Endothelial cell of umbilical vein (primary cell): Measurements from ENCODE around the gene DGCR6L.
"Not testable (repeated sequence)": the region's sequence is repeated elsewhere in the genome, so short reads cannot be mapped to it uniquely, and the experiment has no call there.

Experiments used
- CTCF ChIP-seq, 2 donors: IDR thresholded peaks; 1 replicate in 1 of 2; 2 replicates in 1 of 2; pipeline ENCODE4 v1.5.1; 2011; ENCODE audit warnings: low read length in 2 of 2, mild to moderate bottlenecking in 2 of 2, moderate library complexity in 2 of 2, control low read depth in 1 of 2, inconsistent platforms in 1 of 2, low read depth in 1 of 2; ENCODE audit not compliant: insufficient read depth in 1 of 2; ENCODE audit errors: extremely low read depth in 1 of 2
- EZH2 ChIP-seq: IDR thresholded peaks from 2 replicates; pipeline ENCODE4 v1.6.1; 2012; ENCODE audit warnings: borderline replicate concordance, low read depth, mild to moderate bottlenecking, moderate library complexity, low read length, inconsistent platforms; ENCODE audit not compliant: severe bottlenecking
- FOS ChIP-seq: IDR thresholded peaks from 2 replicates; pipeline ENCODE4 v1.6.1; 2011; ENCODE audit warnings: mild to moderate bottlenecking, low read length, moderate library complexity, borderline replicate concordance; ENCODE audit not compliant: insufficient read depth
- GATA2 ChIP-seq: IDR thresholded peaks from 2 replicates; pipeline ENCODE4 v1.7.0; 2011; ENCODE audit warnings: low read depth, mild to moderate bottlenecking, moderate library complexity, mixed read lengths, low read length; ENCODE audit not compliant: insufficient read length, insufficient read depth
- MAX ChIP-seq: IDR thresholded peaks from 2 replicates; pipeline ENCODE4 v1.6.1; 2011; ENCODE audit not compliant: insufficient read depth, insufficient read length
- POLR2A ChIP-seq: IDR thresholded peaks from 2 replicates; pipeline ENCODE4 v1.6.1; 2012; ENCODE audit warnings: low read depth, mild to moderate bottlenecking, control low read depth, low read length
- POLR2AphosphoS5 ChIP-seq: IDR thresholded peaks from 2 replicates; pipeline ENCODE4 v1.6.1; 2012; ENCODE audit warnings: low read depth, mild to moderate bottlenecking, control low read depth, low read length, moderate library complexity; ENCODE audit not compliant: insufficient read depth

DNA sequence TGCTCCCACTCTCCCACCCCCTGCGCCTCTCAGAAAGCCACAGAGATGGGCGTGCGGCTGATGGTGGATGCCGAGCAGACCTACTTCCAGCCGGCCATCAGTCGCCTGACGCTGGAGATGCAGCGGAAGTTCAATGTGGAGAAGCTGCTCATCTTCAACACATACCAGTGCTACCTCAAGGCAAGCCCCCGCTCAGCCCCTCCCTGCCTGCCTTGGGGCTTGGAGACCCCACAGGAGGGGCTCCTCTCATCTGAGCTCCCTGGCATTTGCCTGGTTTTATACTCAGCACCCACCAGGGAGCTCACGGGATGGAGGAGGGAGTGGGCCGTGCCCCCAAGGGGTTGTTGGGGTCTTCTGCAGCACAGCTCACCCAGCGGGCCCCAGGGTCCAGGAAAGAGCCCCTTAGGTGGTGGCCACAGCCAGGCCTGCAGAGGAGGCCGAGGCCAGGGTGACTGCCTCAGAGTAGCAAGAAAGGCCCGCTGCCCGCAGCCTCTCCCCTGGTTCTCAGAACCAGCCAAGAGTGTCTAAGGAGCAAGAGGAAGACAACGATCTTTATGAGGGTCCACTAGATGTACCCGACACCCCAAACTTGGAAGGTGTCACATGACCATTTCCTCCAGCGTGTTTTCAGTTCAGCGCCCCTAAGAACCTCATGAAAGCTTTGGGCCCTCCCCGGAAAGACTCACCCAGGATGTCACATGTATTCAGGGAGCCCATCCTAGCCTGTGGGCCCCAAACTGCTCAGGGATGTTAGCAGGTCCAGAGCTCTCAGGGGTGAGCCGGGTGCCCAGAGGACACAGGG lies 13.0 kb downstream of the DGCR6L start:
- not testable (repeated sequence) for TF ChIP-seq MAX; POLR2AphosphoS5; CTCF (IDR thresholded peaks at IDR 0.05; ENCODE audit: extremely low read depth in 1 of 2, insufficient read depth in 1 of 2, low read depth in 1 of 2, low read length in 2 of 2); EZH2; FOS; GATA2; POLR2A
